ENCODE results near the gene MTHFSD.
A peak's percentile ranks its signal among the peaks of the same experiment; 100 is the strongest.

MTHFSD gene

GRCh38 chr16:86554917-86555703 is at the start of gene MTHFSD:
Gene MTHFSD (minus strand): TSS chr16:86555235. CDS start chr16:86555184, 51 bp downstream.
- ChIA-PET POLR2A (interaction anchor here (0.5 kb wide), 1 partner anchor 957 kb away, joined by 4 read pairs; no protein-coding TSS in a partner anchor), CTCF (interaction anchor here (1.2 to 1.9 kb wide), 3 partner anchors 505 to 723 kb away, joined by 3 to 7 read pairs (median 5); no protein-coding TSS in a partner anchor)
- DNase-seq (ENCODE audit: low read depth, low spot score), result no peak
- H3K4me3 ChIP-seq (ENCODE audit: low read depth, low read length), result peak within 1 kb of the TSS; percentile 96
- no peak for TF ChIP-seq CTCF (IDR thresholded peaks at IDR 0.05; ENCODE audit: insufficient read depth, low read length, missing control alignments)

DNA sequence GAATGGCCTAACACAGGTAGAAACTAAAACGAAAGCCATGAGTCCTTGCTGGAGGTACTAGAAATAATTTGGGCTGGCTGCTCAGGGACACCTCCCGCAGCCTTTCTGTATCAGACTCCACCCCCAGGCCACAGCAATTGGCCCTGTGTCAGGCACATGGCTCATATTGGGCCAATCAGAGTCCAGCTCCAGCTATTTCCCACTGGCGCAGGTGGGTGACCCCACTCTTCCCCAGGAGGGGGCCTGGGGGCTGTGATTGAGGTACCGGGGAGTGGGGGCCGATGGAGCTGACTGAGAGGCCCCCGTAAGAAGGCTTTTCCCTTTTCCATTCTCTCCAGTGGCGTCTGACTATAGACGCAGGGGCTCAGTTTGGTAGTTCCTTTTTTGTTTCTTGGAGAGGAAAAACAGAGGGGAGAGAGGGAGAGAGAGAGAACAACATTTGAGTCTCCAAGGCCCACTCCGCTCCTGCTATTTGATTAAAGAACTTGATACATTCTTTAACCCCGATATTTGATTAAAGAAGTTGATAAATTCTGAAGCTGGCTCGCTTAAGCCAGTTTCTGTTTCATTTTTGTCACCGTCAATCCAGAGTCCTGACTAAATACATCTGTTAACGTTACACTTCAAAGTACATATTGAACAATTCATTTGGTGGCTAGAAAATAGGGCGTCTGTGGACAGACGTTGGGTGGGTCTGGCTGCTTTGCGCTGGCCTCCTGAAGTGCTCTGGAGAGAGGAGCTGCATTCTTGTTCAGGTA is 49.6 kb upstream of the MTHFSD start:
- TF ChIP-seq CTCF (IDR thresholded peaks at IDR 0.05; ENCODE audit: insufficient read depth, low read length, missing control alignments), result no peak
- H3K4me3 ChIP-seq (ENCODE audit: low read depth, low read length), result no peak overlapping the region
- ChIA-PET CTCF (interaction anchor here (0.8 to 1.5 kb wide), 4 partner anchors 10 to 458 kb away, joined by 3 to 4 read pairs (median 4); no protein-coding TSS in a partner anchor), POLR2A (interaction anchor here (1.1 kb wide), 1 partner anchor 684 kb away, joined by 3 read pairs; no protein-coding TSS in a partner anchor)
- no peak for DNase-seq (ENCODE audit: low read depth, low spot score)

GRCh38 chr16:86602521-86602920 is 47.5 kb upstream of the MTHFSD start:
- TF ChIP-seq CTCF (IDR thresholded peaks at IDR 0.05; ENCODE audit: insufficient read depth, low read length, missing control alignments), result no peak
- ChIA-PET POLR2A (no interaction called here), CTCF (interaction anchor here (1.3 kb wide), 1 partner anchor 11 kb away, joined by 3 read pairs; no protein-coding TSS in a partner anchor)
- no peak for DNase-seq (ENCODE audit: low read depth, low spot score)
- H3K4me3 ChIP-seq (ENCODE audit: low read depth, low read length), result no peak overlapping the region

DNA sequence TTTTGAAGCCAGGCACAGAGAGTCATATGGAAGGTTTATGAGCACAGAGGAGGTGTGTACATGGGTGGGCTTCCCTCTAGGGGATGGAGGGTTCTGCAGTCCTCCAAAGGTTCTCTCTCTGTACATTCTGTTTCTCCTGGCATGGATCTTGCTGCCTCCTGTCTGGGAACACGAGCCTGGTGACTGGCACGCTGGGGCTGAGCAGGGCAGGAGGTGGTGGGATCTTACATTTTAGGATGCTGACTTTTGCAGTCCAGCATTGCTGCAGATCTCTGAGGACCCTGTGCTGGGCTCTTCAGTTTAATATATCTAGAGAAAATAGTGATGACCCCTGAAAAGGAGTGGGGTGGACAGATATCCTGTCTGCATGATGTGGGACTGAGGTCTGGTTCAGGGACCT is 46.3 kb upstream of the MTHFSD start:
- DNase-seq (ENCODE audit: low read depth, low spot score), result no peak
- no peak for TF ChIP-seq CTCF (IDR thresholded peaks at IDR 0.05; ENCODE audit: insufficient read depth, low read length, missing control alignments)
- ChIA-PET POLR2A (no interaction called here), CTCF (interaction anchor here (0.7 kb wide), 1 partner anchor 209 kb away, joined by 3 read pairs; no protein-coding TSS in a partner anchor)
- H3K4me3 ChIP-seq (ENCODE audit: low read depth, low read length), result no peak overlapping the region

DNA sequence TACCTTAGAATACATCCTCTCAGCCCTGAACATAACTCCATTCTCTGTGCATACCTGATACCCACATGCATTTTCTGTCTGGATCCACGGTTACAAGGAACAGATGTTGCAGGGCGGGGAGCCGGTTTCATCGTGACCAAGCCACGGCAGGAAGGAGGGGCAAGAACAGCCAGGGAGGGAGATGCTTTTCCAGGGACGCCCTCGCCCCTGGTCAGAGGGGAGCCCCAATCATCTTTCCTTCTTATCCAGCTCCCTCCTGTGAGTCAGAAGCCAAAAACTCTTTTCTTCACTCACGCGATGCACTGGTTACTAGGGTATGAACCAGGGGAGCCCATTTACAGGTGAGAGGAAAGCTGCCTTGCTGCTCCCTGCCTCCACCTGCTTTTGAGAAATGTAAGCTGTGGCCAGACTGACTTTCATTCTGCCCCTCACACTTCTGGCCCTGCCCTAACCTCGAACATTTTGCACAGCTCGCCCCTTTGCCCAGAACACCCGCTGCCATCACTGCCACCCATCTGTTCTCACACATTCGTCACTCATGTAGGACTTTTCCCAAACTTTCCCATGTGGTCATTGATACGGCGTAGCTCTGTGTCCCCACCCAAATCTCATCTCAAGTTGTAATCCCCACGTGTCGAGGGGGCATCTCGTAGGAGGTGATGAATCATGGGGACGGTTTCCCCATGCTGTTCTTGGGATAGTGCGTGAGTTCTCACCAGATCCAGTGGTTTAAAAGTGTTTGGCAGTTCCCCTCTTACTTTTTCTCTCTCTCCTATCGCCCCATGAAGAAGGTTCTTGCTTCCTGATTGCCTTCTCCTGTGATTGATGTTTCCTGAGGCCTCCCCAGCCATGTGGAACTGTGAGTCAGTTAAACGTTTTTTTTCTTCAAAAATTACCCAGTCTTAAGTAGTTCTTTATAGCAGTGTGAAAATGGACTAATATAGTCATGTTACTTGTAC is 43.9 kb upstream of the MTHFSD start:
- H3K4me3 ChIP-seq (ENCODE audit: low read depth, low read length), result no peak overlapping the region
- ChIA-PET CTCF (no interaction called here), POLR2A (interaction anchor here (1.0 kb wide), 1 partner anchor 14 kb away, joined by 3 read pairs; no protein-coding TSS in a partner anchor)
- DNase-seq (ENCODE audit: low read depth, low spot score), result no peak
- TF ChIP-seq CTCF (IDR thresholded peaks at IDR 0.05; ENCODE audit: insufficient read depth, low read length, missing control alignments), result no peak

Measured in AG04449 (cell line).